Activated naive CD4-positive, alpha-beta T cell treated with Interleukin-2 at 50 U/mL for 16 hours (primary cell): ENCODE data around the gene ABRACL.
"Not testable (repeated sequence)": the region's sequence is repeated elsewhere in the genome, so short reads cannot be mapped to it uniquely, and the experiment has no call there.

Experiments
- DNase-seq: peaks from one replicate; pipeline ENCODE4 v3.0.0-alpha.2; 2020

The ABRACL gene

DNA sequence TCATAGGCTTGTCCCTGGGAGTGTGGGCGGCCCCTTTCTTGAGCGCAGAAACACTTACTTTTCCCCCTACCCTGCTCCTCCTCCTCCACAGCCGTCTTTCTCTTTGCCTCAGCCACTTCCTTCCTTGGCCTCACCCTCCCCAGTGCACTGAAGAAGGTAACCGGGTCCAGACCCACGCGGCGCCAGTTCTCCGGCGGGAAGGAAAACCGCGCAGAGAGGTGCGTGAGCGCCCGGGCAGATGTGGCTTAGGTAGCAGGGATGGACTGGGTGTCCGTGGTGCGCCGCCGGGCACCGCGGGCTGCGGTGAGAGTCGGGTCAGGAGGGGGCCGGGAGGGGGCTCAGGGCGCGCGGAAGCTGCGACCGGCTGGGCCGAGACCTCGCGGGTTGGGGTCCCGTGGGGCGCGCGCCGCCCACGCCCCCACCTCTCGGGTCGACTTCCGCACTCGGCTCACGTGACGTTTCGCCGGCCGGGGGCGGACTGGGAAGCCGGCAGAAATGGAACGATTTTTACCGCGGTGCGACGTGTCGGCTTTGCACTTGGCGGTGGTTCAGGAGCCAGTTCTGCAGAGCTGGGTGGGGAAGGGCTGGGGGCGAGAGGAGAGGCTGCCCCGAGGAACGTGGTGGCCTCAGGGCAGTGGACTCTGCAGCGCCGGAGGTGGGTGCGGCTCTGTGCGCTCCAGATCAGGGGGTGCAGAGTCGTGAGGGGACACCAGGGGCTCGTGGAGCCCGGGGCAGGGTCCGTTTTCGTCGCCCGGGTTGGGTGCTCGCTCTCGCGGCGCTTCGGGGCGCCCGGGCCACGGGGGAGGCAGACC is at the start of gene ABRACL:
ABRACL (plus strand) TSS at position 88 of the 812 bp plus-strand sequence. CDS start 5,416 bp downstream, outside the sequence.
- peak; percentile 87 for DNase-seq

- no peak for DNase-seq
Observed at GRCh38 chr6:138979365-138979764, 49.2 kb upstream of the ABRACL start.

GRCh38 chr6:138979813-138980668 is 48.5 kb upstream of the ABRACL start:
- DNase-seq: no peak

- DNase-seq: no peak
Observed at GRCh38 chr6:138981416-138981815, 47.1 kb upstream of the ABRACL start.

DNA sequence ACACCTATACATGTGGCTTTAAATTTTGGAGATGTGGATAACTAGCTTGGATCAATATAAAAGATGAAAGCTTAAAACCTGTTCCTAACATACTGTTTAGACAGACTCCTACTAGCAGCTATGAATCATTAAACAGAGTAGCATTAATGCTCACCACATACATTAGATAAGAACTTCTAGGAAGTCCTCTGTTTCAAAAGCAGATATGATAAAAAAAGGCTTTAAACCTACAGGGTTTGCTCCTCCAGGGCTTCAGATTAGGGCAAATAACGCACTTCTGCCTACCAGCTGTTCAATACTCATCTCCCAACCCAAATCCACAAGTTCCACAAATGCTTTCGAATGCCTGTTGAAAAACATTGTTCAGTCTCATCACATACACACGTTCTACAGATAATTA is 42.0 kb upstream of the ABRACL start:
- DNase-seq: no peak

DNA sequence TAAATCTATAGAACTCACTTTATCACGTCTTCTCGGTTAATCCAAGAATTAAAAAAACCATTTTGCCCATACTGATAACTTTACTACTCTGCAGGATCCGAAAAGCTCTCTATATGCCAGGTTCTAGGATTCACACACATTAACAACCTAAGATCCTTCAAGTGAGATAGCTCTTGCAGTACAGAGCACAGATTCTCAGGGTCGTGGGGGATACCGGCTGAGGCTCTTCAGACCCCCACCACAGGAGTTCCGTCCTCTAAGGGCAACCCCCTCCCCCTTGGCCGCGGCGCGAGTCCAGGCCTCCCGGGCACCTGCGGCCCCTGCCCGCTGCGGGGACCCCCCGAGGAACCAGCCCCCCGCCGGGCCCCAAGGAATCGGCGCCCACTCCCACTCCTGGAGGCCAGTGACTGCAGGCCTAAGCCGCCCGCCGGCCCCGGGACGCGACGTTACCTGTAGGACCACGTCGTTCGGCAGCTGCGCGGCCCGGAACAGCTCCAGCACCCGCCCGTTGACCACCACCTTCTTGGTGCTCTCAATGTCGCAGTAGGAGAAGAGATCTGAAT is 41.4 kb upstream of the ABRACL start:
- no peak for DNase-seq

DNA sequence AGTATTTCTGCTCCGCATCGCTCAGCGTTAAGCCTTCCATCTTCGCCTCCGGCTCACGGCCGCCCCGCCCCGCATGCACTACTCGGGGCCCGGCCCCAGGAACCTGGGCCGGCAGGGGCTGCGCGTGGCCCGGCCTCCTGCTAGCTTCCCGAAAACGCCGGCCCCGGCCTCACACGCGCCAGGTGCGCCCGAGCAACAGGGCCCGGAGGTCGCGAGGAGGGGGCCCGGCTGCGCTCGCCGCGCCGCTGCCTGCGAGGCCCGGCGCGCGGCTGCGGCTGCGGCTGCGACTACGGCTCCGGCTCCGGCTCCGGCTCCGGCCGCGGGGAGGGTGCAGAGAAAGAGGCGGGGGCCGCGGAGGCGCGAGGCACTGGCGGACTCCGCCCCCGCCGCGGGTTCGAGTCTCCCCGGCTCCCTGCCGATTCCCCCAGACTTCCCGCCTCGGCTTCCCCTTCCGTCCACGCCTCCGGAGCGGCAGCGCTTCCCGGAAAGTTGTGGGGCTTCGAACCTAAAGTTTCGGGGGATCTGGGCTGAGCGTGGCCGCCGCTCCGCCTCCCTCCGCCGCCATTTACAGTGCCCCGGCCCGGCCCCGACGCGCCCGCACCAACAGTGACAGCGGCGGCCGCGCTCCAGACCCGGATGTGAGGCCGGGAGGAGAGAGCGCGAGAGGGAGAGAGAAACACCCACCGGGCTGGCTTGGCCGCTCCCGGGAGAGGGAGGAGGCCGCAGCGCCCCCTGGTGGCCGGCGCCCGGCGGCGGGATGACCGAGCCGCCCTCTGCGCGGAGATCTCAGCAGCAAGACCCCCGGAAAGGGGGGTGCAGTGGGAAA is 40.7 kb upstream of the ABRACL start, which contains the start of gene REPS1:
REPS1 (minus strand) TSS at position 611 of the 826 bp plus-strand sequence; CDS start at position 40, 571 bp downstream.
- peak; percentile 92 for DNase-seq

GRCh38 chr6:138988469-138988834 is 40.1 kb upstream of the ABRACL start:
- no peak for DNase-seq

DNA sequence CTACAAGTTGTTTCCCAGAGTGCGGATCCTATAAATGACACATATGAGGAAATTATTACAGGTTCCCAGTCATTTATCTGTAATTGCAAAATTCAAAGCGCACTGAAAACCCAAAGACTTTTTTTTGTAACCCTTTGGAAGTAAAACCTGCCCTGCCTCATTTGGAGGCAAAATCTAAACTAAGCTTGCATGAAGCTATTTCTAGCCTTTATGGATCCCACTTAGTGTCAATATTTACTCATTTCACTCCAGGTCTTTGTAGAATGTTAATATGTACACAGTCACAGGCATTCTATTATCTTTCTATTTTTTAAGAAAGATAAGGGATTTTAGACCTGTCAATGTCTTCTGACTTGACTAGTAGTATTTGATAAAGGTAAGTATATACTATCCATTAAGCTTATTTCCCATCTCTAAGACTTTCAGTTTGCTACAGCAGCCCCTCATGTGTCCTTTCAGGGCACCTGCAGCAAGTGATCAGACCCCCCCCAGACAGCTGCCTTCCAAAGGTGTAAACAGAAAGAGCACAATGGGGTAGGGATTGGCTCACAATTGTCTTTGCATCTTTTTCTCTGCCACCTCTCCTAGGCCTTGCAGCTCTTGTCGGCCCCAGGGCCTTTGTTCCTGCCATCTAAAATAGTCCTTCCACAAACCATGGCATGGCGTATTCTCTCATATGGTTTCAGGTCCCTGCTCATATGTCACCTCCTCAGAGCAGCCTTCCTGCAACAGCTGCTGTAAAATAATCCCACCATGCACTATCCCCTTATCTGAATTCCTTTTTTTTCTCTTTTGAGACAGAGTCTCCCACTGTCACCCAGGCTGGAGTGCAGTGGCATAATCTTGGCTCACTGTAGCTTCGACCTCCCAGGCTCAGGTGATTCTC is 39.2 kb upstream of the ABRACL start:
- no peak for DNase-seq

GRCh38 chr6:138991206-138991605 is 37.3 kb upstream of the ABRACL start:
- no peak for DNase-seq

GRCh38 chr6:138992965-138993364 is 35.6 kb upstream of the ABRACL start:
- DNase-seq: not testable (repeated sequence)

- DNase-seq: not testable (repeated sequence)
Observed at GRCh38 chr6:138993410-138993809, 35.1 kb upstream of the ABRACL start.

DNA sequence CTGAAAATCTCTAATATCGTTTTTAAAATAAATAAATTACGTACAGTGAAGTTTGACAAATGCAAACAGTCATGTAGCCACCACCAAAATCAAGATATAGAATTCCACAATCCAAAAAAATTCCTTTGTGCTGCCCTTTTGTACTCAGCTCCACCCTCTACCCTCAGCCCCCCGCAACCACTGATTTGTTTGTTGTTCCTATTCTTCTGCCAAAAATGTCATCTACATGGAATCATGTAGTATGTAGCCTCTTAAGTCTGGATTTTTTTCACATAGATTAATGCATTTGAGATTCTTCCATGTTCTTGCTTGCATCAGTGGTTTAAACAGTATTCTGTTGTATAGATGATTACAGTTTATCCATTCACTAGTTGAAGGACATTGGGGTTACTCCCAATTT is 32.0 kb upstream of the ABRACL start:
- DNase-seq: no peak

DNA sequence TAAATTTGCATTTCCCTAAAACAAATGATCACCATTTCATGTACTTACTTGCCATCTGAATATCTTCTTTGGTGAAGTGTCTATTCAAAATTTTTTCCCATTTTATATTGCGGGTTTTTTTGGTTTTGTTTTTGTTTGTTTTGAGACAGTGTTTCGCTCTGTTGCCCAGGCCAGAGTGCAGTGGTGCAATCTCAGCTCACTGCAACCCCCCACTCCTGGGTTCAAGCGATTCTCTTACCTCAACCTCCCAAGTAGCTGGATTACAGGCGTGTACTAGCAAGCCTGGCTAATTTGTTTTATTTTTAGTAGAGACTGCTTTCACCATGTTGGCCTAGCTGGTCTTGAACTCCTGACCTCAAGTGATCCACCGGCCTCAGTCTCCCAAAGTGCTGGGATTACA is 31.4 kb upstream of the ABRACL start:
- DNase-seq: no peak

- no peak for DNase-seq
Observed at GRCh38 chr6:138999949-139000725, 28.4 kb upstream of the ABRACL start.

GRCh38 chr6:139003751-139004150 is 24.8 kb upstream of the ABRACL start:
- DNase-seq: no peak

- DNase-seq: no peak
Observed at GRCh38 chr6:139006477-139006876, 22.1 kb upstream of the ABRACL start.

GRCh38 chr6:139007428-139007827 is 21.1 kb upstream of the ABRACL start:
- no peak for DNase-seq

GRCh38 chr6:139008117-139008516 is 20.4 kb upstream of the ABRACL start:
- no peak for DNase-seq

GRCh38 chr6:139010674-139011073 is 17.9 kb upstream of the ABRACL start:
- no peak for DNase-seq

- DNase-seq: no peak
Observed at GRCh38 chr6:139011980-139012379, 16.6 kb upstream of the ABRACL start.
